Colonic mucosa (tissue), 4 donors: ENCODE results near the gene NASP. TPM values are rescaled to one million over a fixed set of nuclear protein-coding genes. Genes with fewer than 3 reads are reported as not detected.

Experiments
- DNase-seq: peaks from one replicate; pipeline ENCODE4 v3.0.0-alpha.2; 2020
- H3K27ac ChIP-seq: fragments of 200-600 bp; one replicate; pipeline ENCODE4 v1.8.0; 2021
- H3K27me3 ChIP-seq: fragments of 200-600 bp; one replicate; pipeline ENCODE4 v1.8.0; 2021
- H3K36me3 ChIP-seq: fragments of 200-600 bp; one replicate; pipeline ENCODE4 v1.8.0; 2021
- H3K4me1 ChIP-seq: fragments of 200-600 bp; one replicate; pipeline ENCODE4 v1.8.0; 2021; ENCODE audit warnings: mild to moderate bottlenecking
- H3K4me3 ChIP-seq: fragments of 200-600 bp; one replicate; pipeline ENCODE4 v1.8.0; 2021
- H3K9ac ChIP-seq, 2 donors: one replicate each; pipeline ENCODE4 v1.7.0; 2013; ENCODE audit warnings: control low read depth in 2 of 2, low read depth in 2 of 2, low read length in 2 of 2
- H3K9me3 ChIP-seq: fragments of 200-600 bp; one replicate; pipeline ENCODE4 v1.8.0; 2021
- CTCF ChIP-seq: fragments of 200-600 bp; IDR thresholded peaks from one replicate; pipeline ENCODE4 v1.8.0; 2022; ENCODE audit warnings: antibody characterized with exemption, mild to moderate bottlenecking
- intact Hi-C: fragments of 100-400 bp; cut with DNase I; formaldehyde crosslinking; loops from one replicate; pipeline ENCODE4 v1.14.1; 2022
- total RNA-seq, 2 donors: library from RNA; stranded (reverse); fragmentation: NEBNext Ultra II Directional in 1 of 2; extraction: Animal tissue kit (Norgen Biotek cat#: 25700) in 1 of 2; gene quantifications; one replicate each; pipeline ENCODE4 v1.2.1, GENCODE V29; 2021
- donor health status: healthy.
- donor health status: DM: no; HTN: no; CAD: no.
- donor health status: DM: no; HTN: no; CAD: no.

NASP gene
- total RNA-seq, 2 donors from 2014 or later: 54.7 to 119 TPM

DNA sequence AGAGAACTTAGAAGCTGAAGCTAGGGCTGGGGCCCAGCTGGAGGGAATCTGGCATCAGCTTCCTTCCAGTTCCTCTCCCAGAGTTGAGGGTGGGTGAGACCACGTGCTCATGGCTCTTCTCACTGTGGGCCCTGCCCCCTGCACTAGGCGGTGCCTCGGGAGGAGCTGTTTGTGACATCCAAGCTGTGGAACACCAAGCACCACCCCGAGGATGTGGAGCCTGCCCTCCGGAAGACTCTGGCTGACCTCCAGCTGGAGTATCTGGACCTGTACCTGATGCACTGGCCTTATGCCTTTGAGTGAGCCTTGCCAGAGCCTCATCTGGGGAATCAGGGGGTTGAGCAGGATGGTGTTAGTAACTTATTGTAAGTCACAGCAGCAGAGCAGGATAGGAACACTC, 17.1 kb upstream of the NASP start:
- H3K27me3 ChIP-seq: no peaks in the 10 kb centered on the region
- H3K4me3 ChIP-seq: no peak overlapping the region
- H3K9ac ChIP-seq: no peak overlapping the region
- DNase-seq: peak; percentile 24
- peaks cover 14% of the 10 kb centered on the region for H3K36me3 ChIP-seq
- H3K9me3 ChIP-seq: no peaks in the 10 kb centered on the region
- H3K27ac ChIP-seq: no peak overlapping the region
- intact Hi-C loops: loop anchor here (10.0 kb wide), 1 partner anchor 222 kb away; the partner anchor contains the start of genes MUTYH and TOE1
- no peak for TF ChIP-seq CTCF
- no peaks in the 10 kb centered on the region for H3K4me1 ChIP-seq

- H3K27me3 ChIP-seq: no peaks in the 10 kb centered on the region
- no peak for DNase-seq
- H3K9ac ChIP-seq: no peak overlapping the region
- H3K9me3 ChIP-seq: no peaks in the 10 kb centered on the region
- no peak for TF ChIP-seq CTCF
- H3K4me3 ChIP-seq: no peak overlapping the region
- intact Hi-C loops: loop anchor here (2.0 to 10.0 kb wide), 2 partner anchors 55 to 223 kb away; partner anchors contain the start of genes MUTYH and TOE1
- no peaks in the 10 kb centered on the region for H3K4me1 ChIP-seq
- no peak overlapping the region for H3K27ac ChIP-seq
- H3K36me3 ChIP-seq: peaks cover 14% of the 10 kb centered on the region
These were observed 15.9 kb upstream of the NASP start for GRCh38 chr1:45567911-45568310.

DNA sequence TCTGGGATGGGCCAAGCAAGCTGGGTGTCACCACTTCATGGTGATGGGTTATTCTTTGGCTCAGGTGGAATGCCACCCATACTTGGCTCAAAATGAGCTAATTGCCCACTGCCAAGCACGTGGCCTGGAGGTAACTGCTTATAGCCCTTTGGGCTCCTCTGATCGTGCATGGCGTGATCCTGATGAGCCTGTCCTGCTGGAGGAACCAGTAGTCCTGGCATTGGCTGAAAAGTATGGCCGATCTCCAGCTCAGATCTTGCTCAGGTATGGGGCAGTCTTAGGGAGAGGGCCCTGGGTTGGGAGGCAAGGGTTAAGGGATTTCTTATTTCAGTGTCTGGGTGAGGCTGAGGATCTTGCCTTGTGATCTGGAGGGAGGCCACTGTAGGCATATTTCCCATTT, 15.4 kb upstream of the NASP start:
- Histone ChIP-seq H3K36me3 (peaks cover 14% of the 10 kb centered on the region), H3K9ac (no peak overlapping the region), H3K27me3 (no peaks in the 10 kb centered on the region), H3K9me3 (no peaks in the 10 kb centered on the region), H3K4me1 (no peaks in the 10 kb centered on the region), H3K27ac (no peak overlapping the region), H3K4me3 (no peak overlapping the region)
- intact Hi-C loops: loop anchor here (2.0 to 10.0 kb wide), 2 partner anchors 56 to 224 kb away; partner anchors contain the start of genes MUTYH and TOE1
- no peak for DNase-seq
- TF ChIP-seq CTCF: no peak

DNA sequence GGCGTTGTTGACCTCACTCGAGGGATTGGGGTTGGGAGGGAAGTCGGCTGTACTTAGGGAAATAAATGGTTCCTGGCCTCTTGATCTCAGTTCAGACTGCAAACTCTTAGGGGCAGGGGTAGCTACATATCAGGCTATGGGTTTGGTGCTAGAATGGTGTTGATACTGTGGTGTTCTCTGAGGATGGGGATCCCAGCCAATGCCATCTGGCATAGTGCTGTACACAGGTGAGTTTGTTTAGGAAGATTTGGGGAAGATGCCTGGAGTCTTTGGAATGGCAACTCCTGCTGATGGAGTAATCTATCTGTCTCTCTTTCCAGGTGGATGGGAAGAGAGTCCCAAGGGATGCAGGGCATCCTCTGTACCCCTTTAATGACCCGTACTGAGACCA, 14.3 kb upstream of the NASP start:
- TF ChIP-seq CTCF: no peak
- H3K27me3 ChIP-seq: no peaks in the 10 kb centered on the region
- no peaks in the 10 kb centered on the region for H3K4me1 ChIP-seq
- DNase-seq: no peak
- no peak overlapping the region for H3K27ac ChIP-seq
- H3K9me3 ChIP-seq: no peaks in the 10 kb centered on the region
- no peak overlapping the region for H3K4me3 ChIP-seq
- intact Hi-C loops: loop anchor here (2.0 to 10.0 kb wide), 2 partner anchors 57 to 225 kb away; partner anchors contain the start of genes MUTYH and TOE1
- no peak overlapping the region for H3K9ac ChIP-seq
- H3K36me3 ChIP-seq: peaks cover 14% of the 10 kb centered on the region

DNA sequence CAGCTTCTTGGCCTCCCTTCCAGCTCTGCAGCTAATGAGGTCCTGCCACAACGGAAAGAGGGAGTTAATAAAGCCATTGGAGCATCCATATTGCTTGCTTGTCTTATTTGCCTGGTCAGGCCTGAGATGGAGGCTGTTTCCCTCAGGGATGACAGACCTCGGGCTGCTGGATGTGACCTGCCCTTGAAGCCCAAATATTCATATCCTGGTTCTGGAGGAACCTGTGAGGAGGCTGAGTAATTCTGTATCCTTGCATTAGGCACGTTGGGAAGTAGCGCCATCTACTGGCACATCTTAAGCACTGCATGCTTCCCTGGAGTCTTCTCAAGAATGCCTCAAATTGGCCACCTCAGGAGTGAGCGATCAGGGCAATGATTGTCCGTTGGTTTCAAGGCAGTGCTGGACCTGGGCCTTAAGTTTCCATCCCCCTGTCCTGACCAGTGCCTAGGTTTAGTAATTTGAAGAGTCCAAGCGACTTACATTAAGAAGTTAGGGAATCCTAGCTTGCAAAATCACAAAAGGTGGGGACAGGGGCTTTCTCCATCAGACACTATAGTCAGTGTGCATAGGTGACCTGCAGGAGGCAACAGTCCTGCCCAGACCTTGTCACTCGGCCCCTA, 13.8 kb upstream of the NASP start:
- Histone ChIP-seq H3K27me3 (no peaks in the 10 kb centered on the region), H3K4me1 (no peaks in the 10 kb centered on the region), H3K9me3 (no peaks in the 10 kb centered on the region), H3K4me3 (no peak overlapping the region), H3K27ac (no peak overlapping the region), H3K9ac (no peak overlapping the region), H3K36me3 (peaks cover 14% of the 10 kb centered on the region)
- peak; percentile 98 for TF ChIP-seq CTCF
- intact Hi-C loops: loop anchor here (2.0 to 10.0 kb wide), 2 partner anchors 57 to 225 kb away; partner anchors contain the start of genes MUTYH and TOE1
- peak; percentile 77 for DNase-seq
